Upper lobe of left lung (tissue), 4 donors: Measurements from ENCODE around the gene VEGFC.

Experiments used
- CTCF ChIP-seq, 6 experiments: fragments of 450-650 bp in 4 of 6; fragments of 200-600 bp in 2 of 6; sonication (generic) in 2 of 6; IDR thresholded peaks; one replicate each; pipeline ENCODE4 v1.5.1; 2016 to 2019; ENCODE audit warnings: antibody characterized with exemption in 6 of 6
- EP300 ChIP-seq, 4 donors: sonication (generic); formaldehyde crosslinking; IDR thresholded peaks; one replicate each; pipeline ENCODE4 v1.5.1; 2017; ENCODE audit warnings: antibody characterized with exemption in 4 of 4, control low read depth in 2 of 4
- POLR2A ChIP-seq, 4 donors: fragments of 450-650 bp; IDR thresholded peaks; one replicate each; pipeline ENCODE4 v1.5.1; 2016 to 2017; ENCODE audit warnings: antibody characterized with exemption in 4 of 4, mild to moderate bottlenecking in 2 of 4
- POLR2AphosphoS5 ChIP-seq, 2 donors: sonication (generic); formaldehyde crosslinking; IDR thresholded peaks; one replicate each; pipeline ENCODE4 v1.5.1; 2017; ENCODE audit warnings: antibody characterized with exemption in 2 of 2

GRCh38 chr4:176774852-176775251 is 17.9 kb downstream of the VEGFC start:
- TF ChIP-seq CTCF (IDR thresholded peaks at IDR 0.05) (no peak), POLR2AphosphoS5 (IDR thresholded peaks at IDR 0.05) (no peak), POLR2A (IDR thresholded peaks at IDR 0.05) (no peak), EP300 (IDR thresholded peaks at IDR 0.05) (no peak)
